ENCODE measurements around the gene VCL.

DNA sequence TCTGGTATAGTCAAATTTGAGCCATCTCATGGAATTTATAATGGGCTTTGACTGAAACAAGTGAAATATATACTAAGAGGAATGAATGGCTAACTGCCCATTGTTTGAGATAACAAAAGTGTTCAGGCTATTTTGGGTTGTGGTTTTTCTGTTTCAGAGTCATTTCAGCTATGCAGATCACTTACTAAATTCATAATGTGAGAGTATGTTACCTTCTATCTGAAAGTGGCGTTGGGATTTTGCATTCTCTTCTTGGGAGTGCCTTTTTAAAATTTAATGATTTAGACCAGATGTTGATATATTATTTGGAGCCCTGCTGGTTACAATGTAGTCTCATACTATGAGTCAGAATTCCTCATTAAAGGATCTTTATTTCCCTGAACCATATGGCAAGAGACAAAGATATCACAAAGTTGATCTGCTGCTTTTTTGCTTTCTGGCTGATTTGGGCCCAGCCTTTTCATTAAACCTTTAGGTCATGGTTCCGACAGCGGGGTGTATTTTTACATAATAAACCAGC lies 10.4 kb downstream of the VCL start:
- TF ChIP-seq, protein P1, sequence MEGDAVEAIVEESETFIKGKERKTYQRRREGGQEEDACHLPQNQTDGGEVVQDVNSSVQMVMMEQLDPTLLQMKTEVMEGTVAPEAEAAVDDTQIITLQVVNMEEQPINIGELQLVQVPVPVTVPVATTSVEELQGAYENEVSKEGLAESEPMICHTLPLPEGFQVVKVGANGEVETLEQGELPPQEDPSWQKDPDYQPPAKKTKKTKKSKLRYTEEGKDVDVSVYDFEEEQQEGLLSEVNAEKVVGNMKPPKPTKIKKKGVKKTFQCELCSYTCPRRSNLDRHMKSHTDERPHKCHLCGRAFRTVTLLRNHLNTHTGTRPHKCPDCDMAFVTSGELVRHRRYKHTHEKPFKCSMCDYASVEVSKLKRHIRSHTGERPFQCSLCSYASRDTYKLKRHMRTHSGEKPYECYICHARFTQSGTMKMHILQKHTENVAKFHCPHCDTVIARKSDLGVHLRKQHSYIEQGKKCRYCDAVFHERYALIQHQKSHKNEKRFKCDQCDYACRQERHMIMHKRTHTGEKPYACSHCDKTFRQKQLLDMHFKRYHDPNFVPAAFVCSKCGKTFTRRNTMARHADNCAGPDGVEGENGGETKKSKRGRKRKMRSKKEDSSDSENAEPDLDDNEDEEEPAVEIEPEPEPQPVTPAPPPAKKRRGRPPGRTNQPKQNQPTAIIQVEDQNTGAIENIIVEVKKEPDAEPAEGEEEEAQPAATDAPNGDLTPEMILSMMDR (conservative IDR thresholded peaks at IDR 0.05; ENCODE audit: low read depth, low read length), result no peak
- TF ChIP-seq EZH2 (IDR thresholded peaks at IDR 0.05; ENCODE audit: borderline replicate concordance, low read depth, low read length, poor library complexity, severe bottlenecking), result no peak

Data from A673 (cell line).